GM18508 (cell line): Measurements from ENCODE around the gene EDC4.
"Not testable (repeated sequence)": the region's sequence is repeated elsewhere in the genome, so short reads cannot be mapped to it uniquely, and the experiment has no call there.

Experiments
- ATAC-seq: cut with Tn5 transposase; IDR thresholded peaks from one replicate; pipeline ENCODE4 v1.9.1; 2021; ENCODE audit warnings: moderate number of reproducible peaks; ENCODE audit not compliant: insufficient read depth, unreplicated experiment

EDC4 gene

DNA sequence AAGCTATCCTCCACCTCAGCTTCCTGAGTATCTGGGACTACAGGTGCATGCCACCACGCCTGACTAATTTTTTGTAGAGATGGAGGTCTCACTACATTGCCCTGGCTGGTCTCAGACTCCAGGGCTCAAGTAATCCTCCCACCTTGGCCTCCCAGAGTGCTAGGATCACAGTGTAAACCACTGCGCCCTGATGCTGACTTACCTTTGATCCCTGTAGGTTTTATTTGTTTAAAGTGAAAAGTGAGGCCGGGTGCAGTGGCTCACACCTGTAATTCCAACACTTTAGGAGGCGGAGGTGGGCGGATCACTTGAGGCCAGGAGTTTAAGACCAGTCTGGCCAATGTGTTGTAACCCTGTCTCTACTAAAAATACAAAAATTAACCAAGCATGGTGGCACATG lies 28.9 kb downstream of the EDC4 start:
- ATAC-seq, result no peak

DNA sequence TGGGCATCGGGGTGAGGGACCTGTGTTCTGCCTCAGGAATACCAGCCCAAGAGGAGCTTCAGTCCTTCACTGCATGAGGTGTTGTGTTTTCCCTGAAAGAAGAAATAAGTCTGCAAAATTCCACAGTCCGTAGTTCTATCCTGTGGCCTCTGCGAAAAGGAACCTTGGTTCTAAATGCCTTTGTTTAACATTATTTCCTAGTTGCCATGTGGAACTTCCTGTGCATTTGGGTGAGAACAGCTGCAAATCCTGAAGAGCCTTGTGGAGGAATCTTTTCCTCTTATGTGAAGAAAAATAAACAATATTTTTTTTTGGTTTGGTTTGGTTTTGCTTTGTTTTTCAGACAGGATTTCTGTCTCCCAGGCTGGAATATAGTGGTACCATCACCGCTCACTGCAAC lies 30.0 kb downstream of the EDC4 start:
- ATAC-seq, result no peak

- no peak for ATAC-seq
Measured at GRCh38 chr16:67907397-67908180, 34.7 kb downstream of the EDC4 start.

GRCh38 chr16:67909056-67909742 lies 36.3 kb downstream of the EDC4 start:
- ATAC-seq, result no peak

DNA sequence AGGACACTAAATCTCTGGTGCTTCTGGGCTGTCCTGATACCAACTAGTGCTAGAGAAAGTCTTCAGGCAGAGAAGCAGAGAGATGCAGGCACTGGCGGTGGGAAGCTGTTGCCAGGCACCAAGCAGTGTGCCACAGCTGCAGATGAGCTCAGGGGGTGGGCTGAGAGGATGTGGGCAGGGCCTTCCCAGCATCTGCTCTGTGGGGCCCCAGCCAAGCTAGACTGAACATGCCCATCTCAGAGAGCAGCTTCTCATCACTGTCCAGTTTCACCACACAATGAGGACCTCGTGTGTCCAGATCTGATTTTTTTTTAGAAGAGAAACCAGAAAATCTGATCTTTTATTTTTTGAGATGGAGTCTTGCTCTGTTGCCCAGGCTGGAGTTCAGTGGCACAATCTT lies 37.3 kb downstream of the EDC4 start:
- ATAC-seq, result no peak

DNA sequence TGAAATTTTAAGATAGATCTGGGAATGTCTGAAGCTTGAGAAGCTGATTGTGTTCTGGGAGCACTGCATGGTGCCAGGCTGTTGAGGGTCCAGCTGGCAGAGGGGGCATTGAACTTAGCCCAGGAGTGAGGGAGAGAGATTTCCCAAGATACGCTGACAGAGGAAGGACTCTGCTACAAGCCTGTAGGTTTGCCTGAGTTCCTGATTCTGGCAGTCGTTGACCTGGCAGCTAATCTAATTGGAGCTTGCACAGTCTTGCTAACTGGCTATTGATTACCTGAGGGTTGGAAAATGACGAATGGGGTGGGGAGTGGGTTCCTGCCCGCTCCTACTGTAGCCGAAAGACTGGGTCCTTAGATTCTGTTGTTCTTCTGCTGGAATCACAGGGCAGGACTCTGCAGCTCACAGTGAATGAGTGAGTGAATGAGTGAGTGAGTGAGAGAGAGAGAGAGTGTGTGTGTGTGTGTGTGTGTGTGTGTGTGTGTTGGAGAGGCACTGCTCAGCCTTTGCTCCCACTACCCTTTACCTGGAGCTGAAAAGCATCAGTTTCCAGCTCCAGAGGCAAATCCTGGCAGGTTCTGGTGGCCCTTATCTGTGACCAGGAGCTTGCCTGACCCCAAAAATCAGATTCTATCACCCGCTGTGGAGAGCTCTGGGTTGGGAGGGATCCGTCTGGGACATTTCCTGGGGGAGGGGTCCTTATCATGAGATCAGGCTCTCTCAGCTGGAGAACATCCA lies 42.1 kb downstream of the EDC4 start:
- no peak for ATAC-seq

DNA sequence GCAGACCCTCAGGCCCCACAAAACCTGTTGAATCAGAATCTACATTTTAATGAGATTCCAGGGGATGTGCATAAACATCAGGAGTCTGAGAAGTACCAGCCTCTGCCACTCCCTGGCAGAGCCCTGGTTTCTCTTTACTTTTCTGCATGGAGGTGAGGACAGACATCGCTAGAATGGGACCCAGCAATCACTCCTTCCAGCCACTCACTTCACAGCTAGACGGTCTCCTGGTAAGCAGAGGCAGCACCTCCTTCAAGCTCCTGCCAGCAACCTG lies 42.6 kb downstream of the EDC4 start:
- not testable (repeated sequence) for ATAC-seq

DNA sequence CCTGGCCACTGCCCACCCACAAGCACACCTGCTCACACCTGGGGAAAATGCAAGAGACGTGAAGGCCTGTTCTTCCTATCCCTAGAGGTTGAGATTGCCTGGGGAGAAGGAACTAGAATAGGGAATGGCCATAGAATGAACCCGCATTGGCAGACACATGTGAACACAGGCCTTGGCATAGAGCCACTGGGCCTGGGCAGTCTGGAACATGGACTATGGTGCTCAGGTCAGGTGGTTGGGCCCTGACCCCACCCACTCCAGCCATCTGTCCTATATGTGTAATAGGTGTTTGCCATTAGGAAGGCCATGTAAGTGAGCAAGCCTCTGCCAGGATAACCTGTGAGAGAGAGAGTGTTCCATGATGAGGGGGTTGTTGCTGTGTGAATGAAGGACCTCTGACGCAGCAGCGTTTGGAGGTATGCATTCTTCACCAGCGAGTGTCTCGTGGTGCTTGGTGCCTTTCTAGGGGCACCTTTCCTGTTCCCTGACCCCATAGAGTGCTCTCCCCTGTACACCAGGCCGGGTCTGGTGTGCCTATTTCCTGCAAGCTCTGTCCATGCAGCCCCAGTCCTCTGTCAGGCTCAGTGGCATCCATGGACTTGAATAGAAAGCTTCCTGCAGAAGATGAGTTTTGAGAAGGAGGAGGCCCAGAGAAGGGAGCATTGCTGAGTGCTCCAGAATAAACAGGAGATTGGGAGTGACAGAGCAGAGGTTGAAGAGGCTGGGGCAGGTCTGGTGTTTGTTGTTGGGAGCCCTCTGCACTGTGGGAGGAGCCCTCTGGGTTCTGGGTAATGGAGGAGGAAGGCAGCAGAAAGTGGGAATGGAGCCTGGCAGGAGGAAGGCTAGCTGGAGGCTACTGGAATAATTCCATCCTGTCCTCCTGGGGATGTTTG lies 43.2 kb downstream of the EDC4 start:
- no peak for ATAC-seq

DNA sequence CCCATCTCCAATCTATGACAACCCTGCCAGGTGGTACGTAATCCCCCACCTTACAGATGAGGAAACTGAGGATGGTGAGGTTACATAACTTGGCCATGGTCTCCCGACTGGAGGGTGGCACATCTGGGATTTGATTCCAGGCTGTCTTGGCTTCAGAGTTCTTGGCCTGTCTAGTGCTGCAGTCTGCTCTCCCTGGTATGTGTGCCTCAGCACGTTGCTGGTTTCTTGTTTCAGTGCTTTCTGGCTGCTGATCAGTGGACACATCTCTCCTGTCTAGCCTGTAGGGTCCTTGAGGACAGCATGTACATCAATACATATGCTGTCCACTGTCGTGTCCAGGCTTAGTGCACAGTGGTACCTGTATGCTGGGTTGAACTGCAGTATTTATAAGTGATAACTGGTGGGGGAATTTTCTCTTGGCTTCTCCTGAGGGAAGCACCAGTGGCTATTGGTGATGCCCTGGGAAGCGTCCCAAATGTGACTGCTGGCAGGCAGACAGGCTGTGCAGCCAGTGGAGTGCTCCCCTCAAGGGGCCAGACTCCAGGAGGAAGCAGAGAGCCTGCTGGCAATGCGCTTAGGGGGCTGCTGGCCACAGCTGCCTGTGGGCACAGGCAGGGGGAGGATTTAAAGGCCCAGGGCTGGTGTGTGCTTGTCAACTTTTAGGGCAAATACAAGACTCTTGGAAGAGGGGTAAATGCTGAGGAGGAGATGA lies 44.4 kb downstream of the EDC4 start:
- ATAC-seq, result no peak

GRCh38 chr16:67917852-67918236 lies 45.0 kb downstream of the EDC4 start:
- ATAC-seq, result no peak

DNA sequence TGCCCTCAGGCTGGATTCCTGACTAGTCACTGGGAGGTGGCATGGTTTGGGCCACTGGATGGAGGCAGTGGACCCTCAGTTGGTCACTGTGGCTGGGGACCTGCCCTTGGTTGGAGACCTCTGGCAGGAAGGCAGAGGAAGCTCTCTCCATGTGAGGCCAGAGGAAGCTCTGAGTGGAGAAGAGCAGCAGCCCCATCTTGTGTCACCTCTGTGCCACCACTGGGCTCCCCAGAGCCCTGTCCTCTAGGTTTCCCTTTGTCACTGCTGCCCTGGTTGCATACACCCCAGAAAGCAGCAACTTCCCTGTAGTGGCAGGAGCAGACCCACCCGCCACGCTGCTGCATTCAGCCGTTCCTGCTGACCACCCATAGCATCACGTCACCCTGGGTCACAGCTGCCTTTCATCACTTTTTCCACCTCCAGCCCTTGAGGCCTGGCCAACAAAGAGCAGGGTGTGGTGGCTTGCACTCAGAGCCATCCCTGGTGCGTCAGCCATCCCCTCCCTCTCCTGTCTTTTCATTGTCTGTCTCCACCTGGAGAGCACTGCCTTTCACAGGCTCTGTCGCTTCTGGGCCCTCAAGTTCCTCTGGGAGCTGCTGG lies 46.9 kb downstream of the EDC4 start:
- ATAC-seq, result no peak

- ATAC-seq, result no peak
Measured at GRCh38 chr16:67922221-67922620, 49.4 kb downstream of the EDC4 start.

- ATAC-seq, result no peak
Measured at GRCh38 chr16:67922740-67923139, 49.9 kb downstream of the EDC4 start.

DNA sequence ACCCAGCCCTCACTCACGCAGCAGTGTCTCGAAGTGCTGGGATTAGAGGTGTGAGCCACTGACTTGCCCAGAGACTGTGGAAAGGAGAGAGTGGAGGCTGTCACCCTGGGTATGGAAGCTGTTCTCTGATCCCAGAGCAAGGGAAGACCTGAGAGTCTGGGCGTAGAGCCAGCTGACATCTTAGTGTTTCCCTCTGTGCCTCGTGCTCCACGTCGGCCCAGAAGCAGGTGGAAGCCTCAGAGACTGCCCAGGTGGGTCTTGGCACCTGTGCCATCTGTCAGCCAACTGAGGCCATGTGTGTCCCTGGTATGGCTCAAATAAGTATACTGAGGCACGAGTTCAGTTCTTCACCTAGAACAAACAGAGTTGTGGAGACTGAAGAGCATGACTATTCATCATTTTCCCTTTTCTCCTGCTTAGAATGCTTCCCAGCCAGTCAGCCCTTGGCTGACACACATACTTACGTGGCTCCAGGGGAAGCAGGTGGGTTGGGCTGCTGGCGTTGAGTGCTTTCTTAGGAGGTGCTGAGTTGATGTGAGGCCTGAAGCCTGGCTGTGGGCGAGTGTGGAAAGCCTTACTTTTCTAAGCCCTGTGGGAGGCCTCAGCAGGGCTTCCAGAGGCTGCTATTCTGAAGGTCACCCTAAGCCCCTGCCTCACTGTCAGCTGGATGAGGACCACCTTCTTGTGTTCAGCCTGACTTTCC lies 50.7 kb downstream of the EDC4 start:
- no peak for ATAC-seq

GRCh38 chr16:67924140-67924906 lies 51.5 kb downstream of the EDC4 start:
- no peak for ATAC-seq

GRCh38 chr16:67926181-67926750 lies 53.4 kb downstream of the EDC4 start:
- no peak for ATAC-seq

- no peak for ATAC-seq
Measured at GRCh38 chr16:67927131-67927941, 54.5 kb downstream of the EDC4 start.
